Left renal cortex interstitium (tissue), 4 donors: ENCODE measurements around the gene CSH2. TPM values are rescaled to one million over a fixed set of nuclear protein-coding genes. Genes with fewer than 3 reads are reported as not detected.
A peak's percentile ranks its signal among the peaks of the same experiment; 100 is the strongest.
"Not testable (repeated sequence)": the region's sequence is repeated elsewhere in the genome, so short reads cannot be mapped to it uniquely, and the experiment has no call there.

Source experiments
- DNase-seq, 4 donors: peaks; one replicate each; pipeline ENCODE4 v3.0.0-alpha.2; 2013; ENCODE audit warnings: low read depth in 4 of 4, low spot score in 2 of 4, missing footprints in 1 of 4
- polyA plus RNA-seq, 4 donors: library from polyadenylated mRNA; unstranded; fragments of 120-200 nt; gene quantifications; one replicate each; pipeline ENCODE4 v1.2.1, GENCODE V29; 2013; ENCODE audit not compliant: insufficient read length in 4 of 4

Gene CSH2
- polyA plus RNA-seq, 4 donors = 0.61 to 0.82 TPM; not detected in 2

GRCh38 chr17:63898899-63899798 lies 25.7 kb upstream of the CSH2 start:
- not testable (repeated sequence) for DNase-seq

GRCh38 chr17:63896524-63897354 lies 23.3 kb upstream of the CSH2 start, which contains the start of gene CSH1:
Gene CSH1, minus strand, starts transcription at chr17:63896574. Its CDS starts 63 bp downstream, at chr17:63896511.
- DNase-seq = not testable (repeated sequence)

GRCh38 chr17:63894821-63895220 lies 21.3 kb upstream of the CSH2 start:
- not testable (repeated sequence) for DNase-seq

GRCh38 chr17:63894021-63894420 lies 20.5 kb upstream of the CSH2 start:
- not testable (repeated sequence) for DNase-seq

GRCh38 chr17:63892316-63893037 lies 19.0 kb upstream of the CSH2 start:
- DNase-seq = not testable (repeated sequence)

- DNase-seq = peak in 1 of 4 donors; percentile 16
Observed at GRCh38 chr17:63889026-63889848, 15.8 kb upstream of the CSH2 start.

- not testable (repeated sequence) for DNase-seq
Observed at GRCh38 chr17:63885119-63885518, 11.6 kb upstream of the CSH2 start.

GRCh38 chr17:63882626-63883126 lies 9.2 kb upstream of the CSH2 start:
- DNase-seq = not testable (repeated sequence)

GRCh38 chr17:63881935-63882601 lies 8.6 kb upstream of the CSH2 start, which contains the start of gene GH2:
Gene GH2, minus strand, starts transcription at chr17:63881944. Its CDS starts 143 bp downstream, at chr17:63881801.
- DNase-seq = peak in 1 of 4 donors; percentile 12

- not testable (repeated sequence) for DNase-seq
Observed at GRCh38 chr17:63881337-63881736, 7.9 kb upstream of the CSH2 start.

GRCh38 chr17:63880706-63881105 lies 7.2 kb upstream of the CSH2 start:
- DNase-seq = no peak

GRCh38 chr17:63878413-63878812 lies 4.9 kb upstream of the CSH2 start:
- not testable (repeated sequence) for DNase-seq

GRCh38 chr17:63874693-63875092 lies 1.2 kb upstream of the CSH2 start:
- DNase-seq = not testable (repeated sequence)

- DNase-seq = not testable (repeated sequence)
Observed at GRCh38 chr17:63874061-63874626, 667 bp upstream of the CSH2 start.

GRCh38 chr17:63871646-63872365 lies 1.7 kb downstream of the CSH2 start:
- not testable (repeated sequence) for DNase-seq

GRCh38 chr17:63870292-63870665 lies 3.2 kb downstream of the CSH2 start:
- not testable (repeated sequence) for DNase-seq

- not testable (repeated sequence) for DNase-seq
Observed at GRCh38 chr17:63869491-63870291, 3.8 kb downstream of the CSH2 start.
